Activated B cell treated with CpG ODN at 0.5 μM for 24 hours (primary cell): Measurements from ENCODE around the gene ASAP2. TPM values are rescaled to one million over a fixed set of nuclear protein-coding genes. Genes with fewer than 3 reads are reported as not detected.

Experiments
- ATAC-seq: fragments of 200-7000 bp; cut with Tn5 transposase; one replicate; pipeline ENCODE4 v1.10.0; 2021; ENCODE audit warnings: low read depth, mild to moderate bottlenecking, moderate library complexity
- CTCF ChIA-PET: fragments of 350-600 bp; sonication (Branson Sonifier 250); formaldehyde crosslinking; loops from one replicate; lab custom pipeline; 2021; ENCODE audit warnings: antibody characterized with exemption; lab: Charles Lee
- POLR2A ChIA-PET: fragments of 350-600 bp; sonication (Branson Sonifier 250); formaldehyde crosslinking; loops from one replicate; lab custom pipeline; 2021; ENCODE audit warnings: antibody characterized with exemption; lab: Charles Lee
- DNase-seq: peaks from one replicate; pipeline ENCODE4 v3.0.0; 2022
- H3K27ac Mint-ChIP-seq: one replicate; pipeline ENCODE4 v1.8.0; 2020; ENCODE audit warnings: mixed read lengths
- H3K27me3 Mint-ChIP-seq: one replicate; pipeline ENCODE4 v1.8.0; 2021; ENCODE audit warnings: mixed read lengths
- H3K36me3 Mint-ChIP-seq: one replicate; pipeline ENCODE4 v1.8.0; 2021; ENCODE audit warnings: low read depth, mixed read lengths
- H3K4me1 Mint-ChIP-seq: one replicate; pipeline ENCODE4 v1.8.0; 2021; ENCODE audit warnings: mixed read lengths
- H3K4me3 Mint-ChIP-seq: one replicate; pipeline ENCODE4 v1.8.0; 2020; ENCODE audit warnings: mild to moderate bottlenecking, mixed read lengths
- H3K9me3 Mint-ChIP-seq: one replicate; pipeline ENCODE4 v1.8.0; 2020; ENCODE audit warnings: mixed read lengths
- CTCF ChIP-seq: fragments of 200-600 bp; IDR thresholded peaks from one replicate; pipeline ENCODE4 v1.8.0; 2022; ENCODE audit warnings: antibody characterized with exemption, mild to moderate bottlenecking
- intact Hi-C: fragments of 100-400 bp; cut with micrococcal nuclease; formaldehyde crosslinking; loops from one replicate; pipeline ENCODE4 v1.15.1; 2024
- total RNA-seq: library from RNA; stranded (reverse); gene quantifications from 2 replicates; pipeline ENCODE4 v1.2.3, GENCODE V29; 2022

Gene ASAP2
- total RNA-seq, 1 donor from 2014 or later = not detected

- Mint-ChIP-seq H3K4me1 (no peaks in the 10 kb centered on the region), H3K27me3 (peaks cover 13% of the 10 kb centered on the region), H3K36me3 (no peaks in the 10 kb centered on the region), H3K27ac (no peak overlapping the region), H3K9me3 (no peaks in the 10 kb centered on the region), H3K4me3 (no peak overlapping the region)
- DNase-seq = no peak
- POLR2A ChIA-PET = no interaction called here
- TF ChIP-seq CTCF = no peak
- intact Hi-C loops = no loop called here
- ATAC-seq = no peak
- CTCF ChIA-PET = no interaction called here
Observed at GRCh38 chr2:9167718-9168657, 38.6 kb upstream of the ASAP2 start.

- intact Hi-C loops = no loop called here
- no peaks in the 10 kb centered on the region for H3K36me3 Mint-ChIP-seq
- CTCF ChIA-PET = no interaction called here
- TF ChIP-seq CTCF = no peak
- no peak overlapping the region for H3K27ac Mint-ChIP-seq
- no peak overlapping the region for H3K4me3 Mint-ChIP-seq
- H3K4me1 Mint-ChIP-seq = no peaks in the 10 kb centered on the region
- peaks cover 13% of the 10 kb centered on the region for H3K27me3 Mint-ChIP-seq
- DNase-seq (no peak), ATAC-seq (no peak)
- POLR2A ChIA-PET = no interaction called here
- H3K9me3 Mint-ChIP-seq = no peaks in the 10 kb centered on the region
Observed at GRCh38 chr2:9168821-9169221, 37.8 kb upstream of the ASAP2 start.

GRCh38 chr2:9169349-9170107, 37.1 kb upstream of the ASAP2 start:
- H3K36me3 Mint-ChIP-seq = no peaks in the 10 kb centered on the region
- H3K4me1 Mint-ChIP-seq = no peaks in the 10 kb centered on the region
- ChIA-PET POLR2A (no interaction called here), CTCF (no interaction called here)
- H3K27ac Mint-ChIP-seq = no peak overlapping the region
- H3K27me3 Mint-ChIP-seq = peaks cover 13% of the 10 kb centered on the region
- ATAC-seq = no peak
- no peak for DNase-seq
- no peak overlapping the region for H3K4me3 Mint-ChIP-seq
- intact Hi-C loops = no loop called here
- TF ChIP-seq CTCF = no peak
- no peaks in the 10 kb centered on the region for H3K9me3 Mint-ChIP-seq

GRCh38 chr2:9170458-9171130, 36.0 kb upstream of the ASAP2 start:
- H3K27me3 Mint-ChIP-seq = peaks cover 13% of the 10 kb centered on the region
- no peak for TF ChIP-seq CTCF
- H3K27ac Mint-ChIP-seq = no peak overlapping the region
- CTCF ChIA-PET = no interaction called here
- no peaks in the 10 kb centered on the region for H3K36me3 Mint-ChIP-seq
- DNase-seq = no peak
- no peaks in the 10 kb centered on the region for H3K9me3 Mint-ChIP-seq
- H3K4me1 Mint-ChIP-seq = no peaks in the 10 kb centered on the region
- ATAC-seq = no peak
- intact Hi-C loops = no loop called here
- POLR2A ChIA-PET = no interaction called here
- no peak overlapping the region for H3K4me3 Mint-ChIP-seq
